Hepatocyte (in vitro differentiated cells): ENCODE data around the gene SLC39A11. TPM values are rescaled to one million over a fixed set of nuclear protein-coding genes. Genes with fewer than 3 reads are reported as not detected.
"Not testable (repeated sequence)": the region's sequence is repeated elsewhere in the genome, so short reads cannot be mapped to it uniquely, and the experiment has no call there.

Experiments
- DNase-seq: peaks from one replicate; pipeline ENCODE4 v3.0.0-alpha.2; 2016; ENCODE audit warnings: low spot score
- H2AFZ ChIP-seq: fragments of 200-600 bp; sonication (generic); 2 replicates; pipeline ENCODE4 v1.6.0; 2016; ENCODE audit warnings: antibody characterized with exemption, mild to moderate bottlenecking
- H3K27ac ChIP-seq: fragments of 200-600 bp; sonication (generic); 2 replicates; pipeline ENCODE4 v1.5.1; 2016; ENCODE audit warnings: mild to moderate bottlenecking
- H3K27me3 ChIP-seq: fragments of 200-600 bp; sonication (generic); 2 replicates; pipeline ENCODE4 v1.6.1; 2016
- H3K36me3 ChIP-seq: fragments of 200-600 bp; sonication (generic); replicated peaks from 2 replicates; pipeline ENCODE4 v1.5.1; 2016; ENCODE audit warnings: low read depth; ENCODE audit not compliant: insufficient read depth
- H3K4me1 ChIP-seq: fragments of 200-600 bp; sonication (generic); 2 replicates; pipeline ENCODE4 v1.5.1; 2016; ENCODE audit warnings: mild to moderate bottlenecking, moderate library complexity; ENCODE audit not compliant: insufficient read depth
- H3K4me2 ChIP-seq: fragments of 200-600 bp; sonication (generic); 2 replicates; pipeline ENCODE4 v1.6.0; 2016
- H3K4me3 ChIP-seq: fragments of 200-600 bp; sonication (generic); 2 replicates; pipeline ENCODE4 v1.5.1; 2016; ENCODE audit warnings: mild to moderate bottlenecking
- H3K79me2 ChIP-seq: fragments of 200-600 bp; sonication (generic); 2 replicates; pipeline ENCODE4 v1.6.0; 2017; ENCODE audit warnings: mild to moderate bottlenecking
- H3K9me2 ChIP-seq: fragments of 200-600 bp; sonication (generic); replicated peaks from 2 replicates; pipeline ENCODE4 v1.6.0; 2017; ENCODE audit warnings: mild to moderate bottlenecking; ENCODE audit not compliant: insufficient read depth
- H3K9me3 ChIP-seq: fragments of 200-600 bp; sonication (generic); 2 replicates; pipeline ENCODE4 v1.5.1; 2016; ENCODE audit warnings: low read depth, mild to moderate bottlenecking
- H4K20me1 ChIP-seq: fragments of 200-600 bp; sonication (generic); 2 replicates; pipeline ENCODE4 v1.6.0; 2016; ENCODE audit warnings: mild to moderate bottlenecking; ENCODE audit not compliant: insufficient read depth, poor library complexity, severe bottlenecking
- CTCF ChIP-seq: fragments of 200-600 bp; sonication (generic); IDR thresholded peaks from 2 replicates; pipeline ENCODE4 v1.5.1; 2016; ENCODE audit warnings: antibody characterized with exemption, mild to moderate bottlenecking; ENCODE audit not compliant: poor library complexity
- EZH2 ChIP-seq: fragments of 200-600 bp; sonication (generic); IDR thresholded peaks from 2 replicates; pipeline ENCODE4 v1.6.1; 2016; ENCODE audit warnings: antibody characterized with exemption, mild to moderate bottlenecking, borderline replicate concordance
- EZH2phosphoT487 ChIP-seq: fragments of 200-600 bp; sonication (generic); IDR thresholded peaks from one replicate; pipeline ENCODE4 v1.6.1; 2018; ENCODE audit warnings: antibody characterized with exemption, mild to moderate bottlenecking, low read depth, moderate library complexity; ENCODE audit not compliant: unreplicated experiment, severe bottlenecking
- WGBS: methylation state at CpG from one replicate; pipeline ENCODE4 v1.1.6; 2016; ENCODE audit warnings: low lambda C conversion rate; ENCODE audit errors: missing lambda C conversion rate; 5-methylcytosine and 5-hydroxymethylcytosine counted together
- polyA plus RNA-seq: library from polyadenylated mRNA; unstranded; fragments of >200 nt; fragmentation: Nextera tagmentation; extraction: Ambion mirVana; gene quantifications from 2 replicates; pipeline ENCODE4 v1.2.1, GENCODE V29; 2016
- total RNA-seq: library from RNA; depleted of rRNA; stranded (reverse); fragments of >200 nt; gene quantifications from 2 replicates; pipeline ENCODE4 v1.2.3, GENCODE V29; 2014

Gene SLC39A11
- total and polyA plus RNA-seq, 2 experiments from 2014 or later, result 37.7 to 39.1 TPM

DNA sequence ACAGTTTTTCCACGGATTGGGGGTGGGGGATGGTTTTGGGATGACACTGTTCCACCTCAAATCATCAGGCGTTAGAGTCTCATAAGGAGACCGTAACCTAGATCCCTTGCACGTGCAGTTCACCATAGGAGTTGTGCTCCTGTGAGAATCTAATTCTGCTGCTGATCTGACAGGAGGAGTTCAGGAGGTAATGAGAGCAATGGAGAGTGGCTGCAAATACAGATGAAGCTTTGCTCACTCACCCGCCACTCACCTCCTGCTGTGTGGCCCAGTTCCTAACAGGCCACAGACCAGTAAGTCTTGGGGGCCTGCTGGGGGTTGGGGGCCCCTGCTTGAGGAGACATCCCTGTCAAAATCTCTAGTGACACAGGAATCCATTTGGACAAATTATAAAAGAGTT, 29.8 kb downstream of the SLC39A11 start:
- no peak for DNase-seq
- Histone ChIP-seq H3K4me1 (no peaks in the 10 kb centered on the region), H3K9me3 (no peaks in the 10 kb centered on the region), H3K79me2 (no peaks in the 10 kb centered on the region), H3K27me3 (no peaks in the 10 kb centered on the region), H3K4me2 (no peak overlapping the region), H3K27ac (no peak overlapping the region), H2AFZ (no peak overlapping the region), H4K20me1 (no peaks in the 10 kb centered on the region), H3K9me2 (no peaks in the 10 kb centered on the region), H3K4me3 (no peak overlapping the region), H3K36me3 (no peaks in the 10 kb centered on the region)
- TF ChIP-seq EZH2 (no peak), CTCF (no peak), EZH2phosphoT487 (no peak)
- WGBS, result 96% methylated on average over 5 of the region's 5 CpGs

DNA sequence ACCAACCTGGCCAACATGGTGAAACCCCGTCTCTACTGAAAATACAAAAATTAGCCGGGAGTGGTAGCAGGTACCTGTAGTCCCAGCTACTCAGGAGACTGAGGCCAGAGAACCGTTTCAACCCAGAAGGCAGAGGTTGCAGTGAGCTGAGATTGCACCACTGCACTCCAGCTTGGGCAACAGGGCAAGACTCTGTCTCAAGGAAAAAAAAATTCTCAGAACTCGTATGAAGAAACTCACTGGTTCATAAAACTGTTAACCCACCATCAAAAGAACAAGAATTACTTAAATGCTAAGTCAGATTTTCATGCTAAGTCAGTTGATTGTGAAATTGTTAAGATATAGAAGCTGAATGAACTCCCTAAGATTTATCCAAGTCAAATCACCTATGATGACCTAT, 31.3 kb downstream of the SLC39A11 start:
- no peaks in the 10 kb centered on the region for H3K9me2 ChIP-seq
- H3K79me2 ChIP-seq, result no peaks in the 10 kb centered on the region
- no peaks in the 10 kb centered on the region for H3K27me3 ChIP-seq
- H3K36me3 ChIP-seq, result no peaks in the 10 kb centered on the region
- WGBS, result 88% methylated on average over 4 of the region's 4 CpGs
- H3K27ac ChIP-seq, result no peak overlapping the region
- no peaks in the 10 kb centered on the region for H3K9me3 ChIP-seq
- H3K4me1 ChIP-seq, result no peaks in the 10 kb centered on the region
- H2AFZ ChIP-seq, result no peak overlapping the region
- no peak for DNase-seq
- H3K4me3 ChIP-seq, result no peak overlapping the region
- H3K4me2 ChIP-seq, result no peak overlapping the region
- no peak for TF ChIP-seq EZH2
- no peak for TF ChIP-seq EZH2phosphoT487
- TF ChIP-seq CTCF, result no peak
- H4K20me1 ChIP-seq, result no peaks in the 10 kb centered on the region

DNA sequence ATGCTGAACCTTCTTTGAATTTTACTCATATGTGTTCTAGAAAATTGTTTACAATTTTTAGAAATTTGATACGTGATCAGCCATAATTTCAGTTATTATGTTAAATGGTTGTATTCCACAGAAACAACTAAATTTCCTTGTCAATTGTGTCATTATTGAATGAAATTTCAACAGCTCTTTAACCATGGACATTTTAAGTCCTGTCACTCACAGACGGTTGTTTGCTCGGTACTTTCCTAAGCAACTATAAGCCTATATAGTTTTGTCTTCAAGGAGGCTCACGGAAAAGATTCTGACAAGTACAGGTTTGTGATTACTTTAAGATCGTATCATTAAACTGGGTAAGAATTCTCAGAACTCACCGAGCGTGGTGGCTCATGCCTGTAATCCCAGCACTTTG, 31.8 kb downstream of the SLC39A11 start:
- H3K4me2 ChIP-seq, result no peak overlapping the region
- no peaks in the 10 kb centered on the region for H3K27me3 ChIP-seq
- H3K9me2 ChIP-seq, result no peaks in the 10 kb centered on the region
- WGBS, result 95% methylated on average over 7 of the region's 7 CpGs
- no peak overlapping the region for H3K4me3 ChIP-seq
- TF ChIP-seq CTCF, result no peak
- TF ChIP-seq EZH2, result no peak
- TF ChIP-seq EZH2phosphoT487, result no peak
- H4K20me1 ChIP-seq, result no peaks in the 10 kb centered on the region
- no peaks in the 10 kb centered on the region for H3K79me2 ChIP-seq
- no peaks in the 10 kb centered on the region for H3K4me1 ChIP-seq
- no peaks in the 10 kb centered on the region for H3K9me3 ChIP-seq
- no peak overlapping the region for H3K27ac ChIP-seq
- H2AFZ ChIP-seq, result no peak overlapping the region
- H3K36me3 ChIP-seq, result no peaks in the 10 kb centered on the region
- no peak for DNase-seq

- not testable (repeated sequence) for H3K27ac ChIP-seq, H4K20me1 ChIP-seq, H3K27me3 ChIP-seq, DNase-seq, H3K9me2 ChIP-seq, H3K79me2 ChIP-seq, H2AFZ ChIP-seq, H3K9me3 ChIP-seq, H3K4me2 ChIP-seq, H3K4me3 ChIP-seq, H3K4me1 ChIP-seq, H3K36me3 ChIP-seq
- 89% methylated on average over 4 of the region's 4 CpGs for WGBS
Measured at GRCh38 chr17:73059713-73060112, 32.8 kb downstream of the SLC39A11 start.
